ENCODE results near the gene HSPA13. TPM values are rescaled to one million over a fixed set of nuclear protein-coding genes. Genes with fewer than 3 reads are reported as not detected.
"Not testable (repeated sequence)": the region's sequence is repeated elsewhere in the genome, so short reads cannot be mapped to it uniquely, and the experiment has no call there.

Gene HSPA13
- total and polyA plus RNA-seq, 4 donors = 4.9 to 37.2 (median 13.2) TPM

DNA sequence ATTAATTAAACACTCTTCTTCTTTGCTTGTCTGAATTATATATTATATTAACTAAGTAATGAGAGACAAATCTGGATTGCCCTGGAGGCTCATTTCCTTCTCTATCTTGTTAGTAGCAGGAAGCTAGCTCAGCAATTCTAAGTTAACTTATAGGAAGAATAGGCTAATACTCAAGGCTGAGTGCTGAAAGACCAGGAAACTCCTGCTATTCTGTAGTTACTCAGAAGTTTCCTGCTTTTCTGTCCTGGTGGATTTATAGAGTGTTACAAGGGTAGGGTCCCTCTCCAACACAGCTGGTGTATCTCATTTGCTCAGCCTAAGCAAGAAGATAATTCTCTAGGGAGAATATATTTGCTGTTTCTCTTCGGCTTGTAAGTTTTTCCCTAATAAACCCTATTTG is 29.2 kb downstream of the HSPA13 start:
- Histone ChIP-seq H3K9me3 (ENCODE audit: control insufficient read depth in 4 of 4, low read length in 3 of 4) (no peaks in the 10 kb centered on the region), H3K4me1 (ENCODE audit: control insufficient read depth in 4 of 4, insufficient read depth in 4 of 4, low read length in 3 of 4) (no peaks in the 10 kb centered on the region), H3K9ac (ENCODE audit: low read depth in 1 of 2, low read length in 2 of 2) (no peak overlapping the region), H3K27ac (ENCODE audit: low read depth in 1 of 2, low read length in 2 of 2) (no peak overlapping the region), H3K36me3 (ENCODE audit: control insufficient read depth in 4 of 4, insufficient read depth in 3 of 4, low read depth in 1 of 4, low read length in 3 of 4) (no peaks in the 10 kb centered on the region), H3K4me3 (ENCODE audit: low read depth in 1 of 3, low read length in 3 of 3) (no peak overlapping the region), H3K27me3 (ENCODE audit: control insufficient read depth in 4 of 4, insufficient read depth in 4 of 4, low read length in 3 of 4) (peaks cover 0 to 3% (median 0%) of the 10 kb centered on the region in 4 donors)
- TF ChIP-seq, protein P1, sequence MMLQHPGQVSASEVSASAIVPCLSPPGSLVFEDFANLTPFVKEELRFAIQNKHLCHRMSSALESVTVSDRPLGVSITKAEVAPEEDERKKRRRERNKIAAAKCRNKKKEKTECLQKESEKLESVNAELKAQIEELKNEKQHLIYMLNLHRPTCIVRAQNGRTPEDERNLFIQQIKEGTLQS (IDR thresholded peaks at IDR 0.05) = no peak
- TF ChIP-seq, protein P2, sequence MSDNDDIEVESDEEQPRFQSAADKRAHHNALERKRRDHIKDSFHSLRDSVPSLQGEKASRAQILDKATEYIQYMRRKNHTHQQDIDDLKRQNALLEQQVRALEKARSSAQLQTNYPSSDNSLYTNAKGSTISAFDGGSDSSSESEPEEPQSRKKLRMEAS (IDR thresholded peaks at IDR 0.05) = no peak
- TF ChIP-seq RXRA (IDR thresholded peaks at IDR 0.05) = no peak
- TF ChIP-seq, protein P3, sequence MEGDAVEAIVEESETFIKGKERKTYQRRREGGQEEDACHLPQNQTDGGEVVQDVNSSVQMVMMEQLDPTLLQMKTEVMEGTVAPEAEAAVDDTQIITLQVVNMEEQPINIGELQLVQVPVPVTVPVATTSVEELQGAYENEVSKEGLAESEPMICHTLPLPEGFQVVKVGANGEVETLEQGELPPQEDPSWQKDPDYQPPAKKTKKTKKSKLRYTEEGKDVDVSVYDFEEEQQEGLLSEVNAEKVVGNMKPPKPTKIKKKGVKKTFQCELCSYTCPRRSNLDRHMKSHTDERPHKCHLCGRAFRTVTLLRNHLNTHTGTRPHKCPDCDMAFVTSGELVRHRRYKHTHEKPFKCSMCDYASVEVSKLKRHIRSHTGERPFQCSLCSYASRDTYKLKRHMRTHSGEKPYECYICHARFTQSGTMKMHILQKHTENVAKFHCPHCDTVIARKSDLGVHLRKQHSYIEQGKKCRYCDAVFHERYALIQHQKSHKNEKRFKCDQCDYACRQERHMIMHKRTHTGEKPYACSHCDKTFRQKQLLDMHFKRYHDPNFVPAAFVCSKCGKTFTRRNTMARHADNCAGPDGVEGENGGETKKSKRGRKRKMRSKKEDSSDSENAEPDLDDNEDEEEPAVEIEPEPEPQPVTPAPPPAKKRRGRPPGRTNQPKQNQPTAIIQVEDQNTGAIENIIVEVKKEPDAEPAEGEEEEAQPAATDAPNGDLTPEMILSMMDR (IDR thresholded peaks at IDR 0.05; ENCODE audit: low read depth, low read length, missing input control) = no peak
- DNase-seq (ENCODE audit: low spot score) = no peak
- 72% methylated on average over 1 of the region's 1 CpG for WGBS

DNA sequence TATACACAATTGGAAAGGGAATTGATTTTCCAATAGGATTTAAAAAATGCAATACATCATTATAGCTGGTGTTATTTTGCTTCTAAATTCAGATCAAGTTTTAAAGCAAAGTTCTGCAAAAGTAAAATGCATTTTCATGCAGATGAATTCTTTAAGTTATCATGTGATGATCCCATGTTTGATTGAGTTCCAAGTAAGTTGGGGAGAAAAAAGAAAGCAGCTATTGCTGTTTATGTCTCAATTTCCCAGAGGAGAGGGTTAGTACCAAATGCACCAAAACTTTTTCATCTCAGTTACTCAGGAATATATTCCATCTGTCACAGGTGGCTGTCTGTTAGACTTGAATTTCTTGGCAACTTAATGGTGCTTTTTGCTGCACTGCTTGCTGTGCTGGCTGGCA is 29.7 kb downstream of the HSPA13 start:
- no peak for TF ChIP-seq JUND (IDR thresholded peaks at IDR 0.05)
- no peak for TF ChIP-seq RXRA (IDR thresholded peaks at IDR 0.05)
- no peak for TF ChIP-seq SP1 (IDR thresholded peaks at IDR 0.05)
- TF ChIP-seq, protein P4, sequence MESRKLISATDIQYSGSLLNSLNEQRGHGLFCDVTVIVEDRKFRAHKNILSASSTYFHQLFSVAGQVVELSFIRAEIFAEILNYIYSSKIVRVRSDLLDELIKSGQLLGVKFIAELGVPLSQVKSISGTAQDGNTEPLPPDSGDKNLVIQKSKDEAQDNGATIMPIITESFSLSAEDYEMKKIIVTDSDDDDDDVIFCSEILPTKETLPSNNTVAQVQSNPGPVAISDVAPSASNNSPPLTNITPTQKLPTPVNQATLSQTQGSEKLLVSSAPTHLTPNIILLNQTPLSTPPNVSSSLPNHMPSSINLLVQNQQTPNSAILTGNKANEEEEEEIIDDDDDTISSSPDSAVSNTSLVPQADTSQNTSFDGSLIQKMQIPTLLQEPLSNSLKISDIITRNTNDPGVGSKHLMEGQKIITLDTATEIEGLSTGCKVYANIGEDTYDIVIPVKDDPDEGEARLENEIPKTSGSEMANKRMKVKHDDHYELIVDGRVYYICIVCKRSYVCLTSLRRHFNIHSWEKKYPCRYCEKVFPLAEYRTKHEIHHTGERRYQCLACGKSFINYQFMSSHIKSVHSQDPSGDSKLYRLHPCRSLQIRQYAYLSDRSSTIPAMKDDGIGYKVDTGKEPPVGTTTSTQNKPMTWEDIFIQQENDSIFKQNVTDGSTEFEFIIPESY (IDR thresholded peaks at IDR 0.05) = no peak
- H3K9ac ChIP-seq (ENCODE audit: low read depth in 1 of 2, low read length in 2 of 2) = no peak overlapping the region
- H3K27ac ChIP-seq (ENCODE audit: low read depth in 1 of 2, low read length in 2 of 2) = no peak overlapping the region
- no peak for DNase-seq (ENCODE audit: low spot score)
- no peaks in the 10 kb centered on the region for H3K9me3 ChIP-seq (ENCODE audit: control insufficient read depth in 4 of 4, low read length in 3 of 4)
- no peak overlapping the region for H3K4me3 ChIP-seq (ENCODE audit: low read depth in 1 of 3, low read length in 3 of 3)
- H3K27me3 ChIP-seq (ENCODE audit: control insufficient read depth in 4 of 4, insufficient read depth in 4 of 4, low read length in 3 of 4) = peaks cover 0 to 3% (median 0%) of the 10 kb centered on the region in 4 donors
- no peaks in the 10 kb centered on the region for H3K36me3 ChIP-seq (ENCODE audit: control insufficient read depth in 4 of 4, insufficient read depth in 3 of 4, low read depth in 1 of 4, low read length in 3 of 4)
- H3K4me1 ChIP-seq (ENCODE audit: control insufficient read depth in 4 of 4, insufficient read depth in 4 of 4, low read length in 3 of 4) = no peaks in the 10 kb centered on the region

DNA sequence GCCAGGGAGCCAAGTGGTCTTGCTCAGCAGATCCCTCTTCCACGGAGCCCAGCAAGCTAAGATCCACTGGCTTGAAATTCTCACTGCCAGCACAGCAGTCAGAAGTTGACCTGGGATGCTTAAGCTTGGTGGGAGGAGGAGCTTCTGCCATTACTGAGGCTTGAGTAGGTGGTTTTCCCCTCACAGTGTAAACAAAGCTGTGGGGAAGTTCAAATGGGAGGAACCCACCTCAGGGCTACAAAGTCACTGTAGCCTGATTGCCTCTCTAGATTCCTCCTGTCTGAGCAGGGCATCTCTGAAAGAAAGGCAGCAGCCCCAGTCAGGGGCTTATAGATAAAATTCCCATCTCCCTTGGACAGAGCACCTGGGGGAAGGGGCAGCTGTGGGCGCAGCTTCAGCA is 55.6 kb downstream of the HSPA13 start:
- H3K9ac ChIP-seq (ENCODE audit: low read depth in 1 of 2, low read length in 2 of 2); H3K4me3 ChIP-seq (ENCODE audit: low read depth in 1 of 3, low read length in 3 of 3); H3K9me3 ChIP-seq (ENCODE audit: control insufficient read depth in 4 of 4, low read length in 3 of 4); H3K36me3 ChIP-seq (ENCODE audit: control insufficient read depth in 4 of 4, insufficient read depth in 3 of 4, low read depth in 1 of 4, low read length in 3 of 4); H3K27me3 ChIP-seq (ENCODE audit: control insufficient read depth in 4 of 4, insufficient read depth in 4 of 4, low read length in 3 of 4); H3K4me1 ChIP-seq (ENCODE audit: control insufficient read depth in 4 of 4, insufficient read depth in 4 of 4, low read length in 3 of 4); DNase-seq (ENCODE audit: low spot score); H3K27ac ChIP-seq (ENCODE audit: low read depth in 1 of 2, low read length in 2 of 2): not testable (repeated sequence)
- WGBS = 68% methylated on average over 2 of the region's 2 CpGs

DNA sequence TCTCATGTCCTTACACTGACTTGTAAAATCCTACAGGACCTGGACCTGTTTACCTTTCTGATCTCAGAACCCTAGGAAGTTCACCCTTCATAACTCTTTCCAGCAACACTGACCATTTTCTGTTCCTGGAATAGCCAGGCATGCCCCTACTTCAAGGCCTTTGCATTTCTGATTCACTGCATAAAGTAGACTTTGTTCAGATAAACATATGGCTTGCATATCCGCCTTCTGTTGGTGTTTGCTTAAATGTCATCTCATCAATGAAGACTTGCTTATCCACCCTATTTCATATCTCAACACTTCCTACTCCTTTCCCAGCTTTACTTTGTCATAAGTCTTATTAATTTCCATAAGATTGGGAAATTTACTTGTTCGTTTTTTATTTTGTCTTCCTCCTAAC is 57.4 kb downstream of the HSPA13 start:
- no peaks in the 10 kb centered on the region for H3K4me1 ChIP-seq (ENCODE audit: control insufficient read depth in 4 of 4, insufficient read depth in 4 of 4, low read length in 3 of 4)
- DNase-seq (ENCODE audit: low spot score) = no peak
- H3K27ac ChIP-seq (ENCODE audit: low read depth in 1 of 2, low read length in 2 of 2) = no peak overlapping the region
- peaks cover 0 to 2% (median 0%) of the 10 kb centered on the region in 4 donors for H3K27me3 ChIP-seq (ENCODE audit: control insufficient read depth in 4 of 4, insufficient read depth in 4 of 4, low read length in 3 of 4)
- no peak overlapping the region for H3K4me3 ChIP-seq (ENCODE audit: low read depth in 1 of 3, low read length in 3 of 3)
- no peak overlapping the region for H3K9ac ChIP-seq (ENCODE audit: low read depth in 1 of 2, low read length in 2 of 2)
- H3K36me3 ChIP-seq (ENCODE audit: control insufficient read depth in 4 of 4, insufficient read depth in 3 of 4, low read depth in 1 of 4, low read length in 3 of 4) = no peaks in the 10 kb centered on the region
- TF ChIP-seq, protein P5, sequence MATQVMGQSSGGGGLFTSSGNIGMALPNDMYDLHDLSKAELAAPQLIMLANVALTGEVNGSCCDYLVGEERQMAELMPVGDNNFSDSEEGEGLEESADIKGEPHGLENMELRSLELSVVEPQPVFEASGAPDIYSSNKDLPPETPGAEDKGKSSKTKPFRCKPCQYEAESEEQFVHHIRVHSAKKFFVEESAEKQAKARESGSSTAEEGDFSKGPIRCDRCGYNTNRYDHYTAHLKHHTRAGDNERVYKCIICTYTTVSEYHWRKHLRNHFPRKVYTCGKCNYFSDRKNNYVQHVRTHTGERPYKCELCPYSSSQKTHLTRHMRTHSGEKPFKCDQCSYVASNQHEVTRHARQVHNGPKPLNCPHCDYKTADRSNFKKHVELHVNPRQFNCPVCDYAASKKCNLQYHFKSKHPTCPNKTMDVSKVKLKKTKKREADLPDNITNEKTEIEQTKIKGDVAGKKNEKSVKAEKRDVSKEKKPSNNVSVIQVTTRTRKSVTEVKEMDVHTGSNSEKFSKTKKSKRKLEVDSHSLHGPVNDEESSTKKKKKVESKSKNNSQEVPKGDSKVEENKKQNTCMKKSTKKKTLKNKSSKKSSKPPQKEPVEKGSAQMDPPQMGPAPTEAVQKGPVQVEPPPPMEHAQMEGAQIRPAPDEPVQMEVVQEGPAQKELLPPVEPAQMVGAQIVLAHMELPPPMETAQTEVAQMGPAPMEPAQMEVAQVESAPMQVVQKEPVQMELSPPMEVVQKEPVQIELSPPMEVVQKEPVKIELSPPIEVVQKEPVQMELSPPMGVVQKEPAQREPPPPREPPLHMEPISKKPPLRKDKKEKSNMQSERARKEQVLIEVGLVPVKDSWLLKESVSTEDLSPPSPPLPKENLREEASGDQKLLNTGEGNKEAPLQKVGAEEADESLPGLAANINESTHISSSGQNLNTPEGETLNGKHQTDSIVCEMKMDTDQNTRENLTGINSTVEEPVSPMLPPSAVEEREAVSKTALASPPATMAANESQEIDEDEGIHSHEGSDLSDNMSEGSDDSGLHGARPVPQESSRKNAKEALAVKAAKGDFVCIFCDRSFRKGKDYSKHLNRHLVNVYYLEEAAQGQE (IDR thresholded peaks at IDR 0.05) = no peak
- TF ChIP-seq JUND (IDR thresholded peaks at IDR 0.05) = no peak
- WGBS = 41% methylated on average over 2 of the region's 2 CpGs
- peaks cover 0 to 2% (median 0%) of the 10 kb centered on the region in 4 donors for H3K9me3 ChIP-seq (ENCODE audit: control insufficient read depth in 4 of 4, low read length in 3 of 4)

Measured in liver (tissue), 9 donors.